HCT116 (cell line): Measurements from ENCODE around the gene INPP5K. TPM values are rescaled to one million over a fixed set of nuclear protein-coding genes. Genes with fewer than 3 reads are reported as not detected.

Experiments
- ATAC-seq: fragments of 200-7000 bp; cut with Tn5 transposase; 2 replicates; pipeline ENCODE4 v1.9.1; 2020; ENCODE audit warnings: mild to moderate bottlenecking, moderate library complexity
- BruUV-seq: library from RNA; stranded (reverse); fragments of 400-500 nt; replicated peaks from 2 replicates; lab custom pipeline; 2021; lab: Mats Ljungman, UMichigan
- CTCF ChIA-PET: fragments of 300-600 bp; sonication (Branson Sonifier 250); formaldehyde crosslinking; loops from one replicate; lab custom pipeline; 2021; ENCODE audit warnings: antibody characterized with exemption; lab: Charles Lee
- POLR2A ChIA-PET: fragments of 300-600, 350-600 bp; sonication (Branson Sonifier 250); formaldehyde crosslinking; loops from one replicate; lab custom pipeline; 2021; ENCODE audit warnings: antibody characterized with exemption; lab: Charles Lee
- RAD21 ChIA-PET, 2 experiments: fragments of 300-600 bp; sonication (Branson Sonifier 250); formaldehyde crosslinking; loops; one replicate each; lab custom pipeline; 2023; ENCODE audit warnings: low total read pairs in 2 of 2; ENCODE audit not compliant: uncharacterized antibody in 2 of 2, unreplicated experiment in 2 of 2, low non-redundant PET in 1 of 2; lab: Charles Lee
- DNase-seq: peaks from one replicate; pipeline ENCODE4 v3.0.0-alpha.2; 2010; ENCODE audit warnings: low read depth, low spot score
- H2AFZ ChIP-seq: fragments of 200-600 bp; shearing (Covaris generic), sonication (generic); 2 replicates; pipeline ENCODE4 v1.6.1; 2017; ENCODE audit warnings: low read depth, mixed run types, mixed read lengths, antibody characterized with exemption, low read length; ENCODE audit not compliant: poor library complexity, severe bottlenecking
- H3K27ac ChIP-seq: 2 replicates; pipeline ENCODE4 v1.5.1; 2012; ENCODE audit warnings: low read depth, low read length
- H3K27me3 ChIP-seq: fragments of 200-600 bp; sonication (generic); 2 replicates; pipeline ENCODE4 v1.6.1; 2016; ENCODE audit warnings: mixed run types, low read length, mixed read lengths; ENCODE audit not compliant: insufficient read depth
- H3K36me3 ChIP-seq, 2 experiments: fragments of 200-500 bp in 1 of 2; fragments of 200-600 bp in 1 of 2; sonication (Bioruptor generic) in 1 of 2; sonication (generic) in 1 of 2; 2 replicates each; pipeline versions ENCODE4 v1.5.1 to v1.6.1; 2014 to 2016; ENCODE audit warnings: low read length in 2 of 2, inconsistent platforms in 1 of 2, mixed read lengths in 1 of 2, mixed run types in 1 of 2; ENCODE audit not compliant: insufficient read depth in 2 of 2, control insufficient read depth in 1 of 2
- H3K4me1 ChIP-seq, 2 experiments: fragments of 200-600 bp in 1 of 2; sonication (generic) in 1 of 2; 2 replicates each; pipeline versions ENCODE4 v1.5.1 to v1.6.1; 2012 to 2017; ENCODE audit warnings: low read length in 2 of 2, inconsistent platforms in 1 of 2, mild to moderate bottlenecking in 1 of 2, mixed read lengths in 1 of 2, mixed run types in 1 of 2, moderate library complexity in 1 of 2; ENCODE audit not compliant: insufficient read depth in 2 of 2, control insufficient read depth in 1 of 2
- H3K4me2 ChIP-seq: fragments of 200-600 bp; sonication (generic); 2 replicates; pipeline ENCODE4 v1.6.1; 2017; ENCODE audit warnings: mixed run types, low read length, mixed read lengths
- H3K4me3 ChIP-seq, 2 experiments: fragments of 200-600 bp in 1 of 2; sonication (generic) in 1 of 2; replicated peaks in 1 of 2; 2 replicates each; pipeline ENCODE4 v1.5.1; 2011 to 2016; ENCODE audit warnings: low read length in 2 of 2, control low read depth in 1 of 2, low read depth in 1 of 2, mild to moderate bottlenecking in 1 of 2, mixed read lengths in 1 of 2, mixed run types in 1 of 2
- H3K79me2 ChIP-seq: fragments of 200-600 bp; sonication (generic); 2 replicates; pipeline ENCODE4 v1.6.1; 2017; ENCODE audit warnings: mild to moderate bottlenecking, mixed run types, low read length, moderate library complexity, mixed read lengths; ENCODE audit not compliant: insufficient read depth
- H3K9ac ChIP-seq: fragments of 200-600 bp; sonication (generic); 2 replicates; pipeline ENCODE4 v1.6.1; 2016; ENCODE audit warnings: low read length, mixed read lengths
- H3K9me2 ChIP-seq: fragments of 200-600 bp; sonication (generic), shearing (Covaris generic); 2 replicates; pipeline ENCODE4 v1.6.1; 2017; ENCODE audit warnings: mixed run types, mild to moderate bottlenecking, moderate library complexity; ENCODE audit not compliant: insufficient read depth
- H3K9me3 ChIP-seq, 2 experiments: fragments of 200-500 bp in 1 of 2; fragments of 200-600 bp in 1 of 2; sonication (Bioruptor generic) in 1 of 2; sonication (generic) in 1 of 2; 2 replicates each; pipeline ENCODE4 v1.6.1; 2014 to 2017; ENCODE audit warnings: low read length in 2 of 2, mixed read lengths in 2 of 2, inconsistent platforms in 1 of 2, low read depth in 1 of 2, mild to moderate bottlenecking in 1 of 2, mixed run types in 1 of 2, moderate library complexity in 1 of 2; ENCODE audit not compliant: control insufficient read depth in 1 of 2, insufficient read depth in 1 of 2
- H4K20me1 ChIP-seq: fragments of 200-600 bp; sonication (generic), shearing (Covaris generic); 2 replicates; pipeline ENCODE4 v1.6.1; 2017; ENCODE audit warnings: mixed run types, mild to moderate bottlenecking, moderate library complexity; ENCODE audit not compliant: insufficient read depth
- ELF1 ChIP-seq: IDR thresholded peaks from 2 replicates; pipeline ENCODE4 v1.6.1; 2012; ENCODE audit warnings: low read depth, borderline replicate concordance
- FOSL1 ChIP-seq: IDR thresholded peaks from 2 replicates; pipeline ENCODE4 v1.6.1; 2012; ENCODE audit warnings: low read depth
- POLR2AphosphoS5 ChIP-seq: IDR thresholded peaks from 2 replicates; pipeline ENCODE4 v1.6.1; 2011; ENCODE audit warnings: mild to moderate bottlenecking, low read depth, low read length, moderate library complexity
- SP1 ChIP-seq: IDR thresholded peaks from 2 replicates; pipeline ENCODE4 v1.6.1; 2012; ENCODE audit warnings: low read depth
- YY1 ChIP-seq: IDR thresholded peaks from 2 replicates; pipeline ENCODE4 v1.6.1; 2011; ENCODE audit warnings: low read length, low read depth, moderate library complexity, mild to moderate bottlenecking; ENCODE audit not compliant: insufficient replicate concordance; ENCODE audit errors: extremely low read depth
- intact Hi-C: fragments of 100-400 bp; cut with micrococcal nuclease; formaldehyde crosslinking; loops from 2 replicates; pipeline ENCODE4 v1.10.0; 2022
- total RNA-seq: library from RNA; stranded (reverse); gene quantifications from one replicate; pipeline ENCODE4 v1.2.1, GENCODE V29; 2021; ENCODE audit not compliant: unreplicated experiment
- TF ChIP-seq, protein P1 (sequence below): IDR thresholded peaks from 2 replicates; pipeline ENCODE4 v1.6.1; 2012; ENCODE audit warnings: low read depth
- TF ChIP-seq, protein P2 (sequence below), 3 experiments: fragments of 200-600 bp in 1 of 3; sonication (generic) in 1 of 3; IDR thresholded peaks in 2 of 3; conservative IDR thresholded peaks in 1 of 3; 2 replicates each; pipeline ENCODE4 v1.5.1; 2012 to 2017; ENCODE audit warnings: low read depth in 2 of 3, low read length in 2 of 3, antibody characterized with exemption in 1 of 3, borderline replicate concordance in 1 of 3, control low read depth in 1 of 3, mild to moderate bottlenecking in 1 of 3, mixed read lengths in 1 of 3, mixed run types in 1 of 3, moderate library complexity in 1 of 3; ENCODE audit not compliant: insufficient read depth in 1 of 3
- TF ChIP-seq, protein P3 (sequence below): IDR thresholded peaks from 2 replicates; pipeline ENCODE4 v1.6.1; 2012

The INPP5K gene
- total RNA-seq, 1 experiment from 2014 or later, result 25.6 TPM

DNA sequence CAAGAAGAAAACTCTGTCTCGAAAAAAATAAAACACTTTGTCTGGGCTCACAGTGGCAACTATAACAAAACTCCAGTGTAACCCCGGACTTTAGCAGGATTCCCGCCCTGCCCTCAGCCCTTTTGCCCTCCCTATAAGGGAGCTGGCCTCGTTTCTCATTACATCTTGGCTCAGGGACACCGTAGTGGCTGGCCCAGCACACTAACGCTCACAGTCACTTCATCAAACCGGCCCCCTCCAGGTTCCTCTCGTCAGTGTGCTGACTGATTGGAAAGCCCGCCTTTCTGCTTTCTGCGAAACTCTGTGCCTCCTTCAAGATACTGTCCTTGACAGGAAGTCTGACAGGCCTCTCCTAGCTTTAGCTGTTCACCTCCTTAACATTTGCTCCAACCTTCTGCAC is 12.7 kb downstream of the INPP5K start (continued):
- TF ChIP-seq SP1, result no peak
- TF ChIP-seq POLR2AphosphoS5, result no peak
- TF ChIP-seq, protein P1, sequence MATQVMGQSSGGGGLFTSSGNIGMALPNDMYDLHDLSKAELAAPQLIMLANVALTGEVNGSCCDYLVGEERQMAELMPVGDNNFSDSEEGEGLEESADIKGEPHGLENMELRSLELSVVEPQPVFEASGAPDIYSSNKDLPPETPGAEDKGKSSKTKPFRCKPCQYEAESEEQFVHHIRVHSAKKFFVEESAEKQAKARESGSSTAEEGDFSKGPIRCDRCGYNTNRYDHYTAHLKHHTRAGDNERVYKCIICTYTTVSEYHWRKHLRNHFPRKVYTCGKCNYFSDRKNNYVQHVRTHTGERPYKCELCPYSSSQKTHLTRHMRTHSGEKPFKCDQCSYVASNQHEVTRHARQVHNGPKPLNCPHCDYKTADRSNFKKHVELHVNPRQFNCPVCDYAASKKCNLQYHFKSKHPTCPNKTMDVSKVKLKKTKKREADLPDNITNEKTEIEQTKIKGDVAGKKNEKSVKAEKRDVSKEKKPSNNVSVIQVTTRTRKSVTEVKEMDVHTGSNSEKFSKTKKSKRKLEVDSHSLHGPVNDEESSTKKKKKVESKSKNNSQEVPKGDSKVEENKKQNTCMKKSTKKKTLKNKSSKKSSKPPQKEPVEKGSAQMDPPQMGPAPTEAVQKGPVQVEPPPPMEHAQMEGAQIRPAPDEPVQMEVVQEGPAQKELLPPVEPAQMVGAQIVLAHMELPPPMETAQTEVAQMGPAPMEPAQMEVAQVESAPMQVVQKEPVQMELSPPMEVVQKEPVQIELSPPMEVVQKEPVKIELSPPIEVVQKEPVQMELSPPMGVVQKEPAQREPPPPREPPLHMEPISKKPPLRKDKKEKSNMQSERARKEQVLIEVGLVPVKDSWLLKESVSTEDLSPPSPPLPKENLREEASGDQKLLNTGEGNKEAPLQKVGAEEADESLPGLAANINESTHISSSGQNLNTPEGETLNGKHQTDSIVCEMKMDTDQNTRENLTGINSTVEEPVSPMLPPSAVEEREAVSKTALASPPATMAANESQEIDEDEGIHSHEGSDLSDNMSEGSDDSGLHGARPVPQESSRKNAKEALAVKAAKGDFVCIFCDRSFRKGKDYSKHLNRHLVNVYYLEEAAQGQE, result no peak
- TF ChIP-seq, protein P2, sequence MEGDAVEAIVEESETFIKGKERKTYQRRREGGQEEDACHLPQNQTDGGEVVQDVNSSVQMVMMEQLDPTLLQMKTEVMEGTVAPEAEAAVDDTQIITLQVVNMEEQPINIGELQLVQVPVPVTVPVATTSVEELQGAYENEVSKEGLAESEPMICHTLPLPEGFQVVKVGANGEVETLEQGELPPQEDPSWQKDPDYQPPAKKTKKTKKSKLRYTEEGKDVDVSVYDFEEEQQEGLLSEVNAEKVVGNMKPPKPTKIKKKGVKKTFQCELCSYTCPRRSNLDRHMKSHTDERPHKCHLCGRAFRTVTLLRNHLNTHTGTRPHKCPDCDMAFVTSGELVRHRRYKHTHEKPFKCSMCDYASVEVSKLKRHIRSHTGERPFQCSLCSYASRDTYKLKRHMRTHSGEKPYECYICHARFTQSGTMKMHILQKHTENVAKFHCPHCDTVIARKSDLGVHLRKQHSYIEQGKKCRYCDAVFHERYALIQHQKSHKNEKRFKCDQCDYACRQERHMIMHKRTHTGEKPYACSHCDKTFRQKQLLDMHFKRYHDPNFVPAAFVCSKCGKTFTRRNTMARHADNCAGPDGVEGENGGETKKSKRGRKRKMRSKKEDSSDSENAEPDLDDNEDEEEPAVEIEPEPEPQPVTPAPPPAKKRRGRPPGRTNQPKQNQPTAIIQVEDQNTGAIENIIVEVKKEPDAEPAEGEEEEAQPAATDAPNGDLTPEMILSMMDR (IDR thresholded peaks at IDR 0.05 in 2 of 3, conservative IDR thresholded peaks at IDR 0.05 in 1 of 3; ENCODE audit: borderline replicate concordance in 1 of 3, insufficient read depth in 1 of 3, low read depth in 2 of 3, low read length in 2 of 3), result no peak
- TF ChIP-seq, protein P3, sequence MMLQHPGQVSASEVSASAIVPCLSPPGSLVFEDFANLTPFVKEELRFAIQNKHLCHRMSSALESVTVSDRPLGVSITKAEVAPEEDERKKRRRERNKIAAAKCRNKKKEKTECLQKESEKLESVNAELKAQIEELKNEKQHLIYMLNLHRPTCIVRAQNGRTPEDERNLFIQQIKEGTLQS, result no peak

DNA sequence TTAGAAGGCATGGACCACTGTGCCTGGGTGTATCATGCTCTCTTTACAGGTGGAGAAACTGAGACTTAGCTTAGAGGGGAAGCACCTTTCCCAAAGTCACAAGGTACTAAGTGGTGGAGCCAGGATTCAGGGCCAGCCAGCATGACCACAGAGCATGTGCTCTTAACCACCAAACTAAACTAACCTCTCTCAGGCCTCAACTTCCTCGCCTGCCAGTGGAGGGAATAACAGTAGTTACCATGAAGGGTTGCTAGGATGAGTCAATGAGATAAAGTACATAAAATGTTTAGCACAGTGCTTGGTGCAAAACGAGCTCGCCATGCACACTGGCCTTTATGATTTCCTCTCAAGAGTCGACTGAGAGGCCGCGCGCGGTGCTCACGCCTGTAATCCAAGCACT is 17.5 kb downstream of the INPP5K start:
- Histone ChIP-seq H3K9ac (no peak overlapping the region), H3K9me2 (no peaks in the 10 kb centered on the region), H3K27ac (no peak overlapping the region), H3K9me3 (no peaks in the 10 kb centered on the region), H3K4me1 (no peaks in the 10 kb centered on the region), H3K4me3 (no peak overlapping the region), H4K20me1 (no peaks in the 10 kb centered on the region), H2AFZ (no peak overlapping the region), H3K4me2 (no peak overlapping the region), H3K27me3 (no peaks in the 10 kb centered on the region), H3K79me2 (no peaks in the 10 kb centered on the region), H3K36me3 (no peaks in the 10 kb centered on the region)
- intact Hi-C loops, result no loop called here
- ATAC-seq, result no peak
- BruUV-seq, result no TSS peak
- no peak for DNase-seq
- TF ChIP-seq YY1 (no peak), FOSL1 (no peak), ELF1 (no peak), POLR2AphosphoS5 (no peak)
- POLR2A ChIA-PET, result interaction anchor here (0.7 to 2.0 kb wide), 2 partner anchors 11 to 18 kb away, joined by 3 to 7 read pairs; partner anchors contain the start of gene INPP5K
- RAD21 ChIA-PET, result no interaction called here
- CTCF ChIA-PET, result interaction anchor here (1.4 kb wide), 1 partner anchor 133 kb away, joined by 3 read pairs; no protein-coding TSS in a partner anchor
